H1 (cell line): ENCODE measurements around the gene MYOZ2. TPM values are rescaled to one million over a fixed set of nuclear protein-coding genes. Genes with fewer than 3 reads are reported as not detected.

Source experiments
- CTCF ChIA-PET: fragments of 300-600 bp; sonication (Branson Sonifier 250); formaldehyde crosslinking; loops from one replicate; lab custom pipeline; 2021; ENCODE audit not compliant: partially characterized antibody; lab: Charles Lee
- POLR2A ChIA-PET: fragments of 300-600 bp; sonication (Branson Sonifier 250); formaldehyde crosslinking; loops from one replicate; lab custom pipeline; 2021; ENCODE audit warnings: inconsistent platforms; ENCODE audit not compliant: partially characterized antibody; lab: Charles Lee
- DNase-seq, 2 experiments: peaks; one replicate each; pipeline versions ENCODE4 v3.0.0 to v3.0.0-alpha.2; 2010 to 2022; ENCODE audit warnings: low spot score in 2 of 2, low read depth in 1 of 2, mixed read lengths in 1 of 2
- FAIRE-seq: peaks from 2 replicates; lab custom pipeline; 2011; peaks lifted over from hg19 to GRCh38; lab: Jason Lieb, UNC
- H2AFZ ChIP-seq: 2 replicates; pipeline ENCODE4 v1.8.1; 2012; ENCODE audit warnings: low read length, inconsistent platforms
- H2AK5ac ChIP-seq: 2 replicates; pipeline ENCODE4 v1.6.1; 2013; ENCODE audit warnings: low read depth, low read length
- H2BK120ac ChIP-seq: replicated peaks from 2 replicates; pipeline ENCODE3; 2013; ENCODE audit warnings: low read depth, low read length, inconsistent platforms
- H2BK12ac ChIP-seq: 2 replicates; pipeline ENCODE4 v1.6.1; 2013; ENCODE audit warnings: low read depth, low read length
- H2BK15ac ChIP-seq: 2 replicates; pipeline ENCODE4 v1.6.1; 2013; ENCODE audit warnings: low read length
- H2BK20ac ChIP-seq: 2 replicates; pipeline ENCODE4 v1.6.1; 2013; ENCODE audit warnings: low read length
- H2BK5ac ChIP-seq: 2 replicates; pipeline ENCODE4 v1.6.1; 2013; ENCODE audit warnings: low read depth, low read length
- H3K14ac ChIP-seq: 2 replicates; pipeline ENCODE4 v1.6.1; 2013; ENCODE audit warnings: inconsistent platforms; ENCODE audit not compliant: insufficient read length
- H3K18ac ChIP-seq: 2 replicates; pipeline ENCODE4 v1.6.1; 2013; ENCODE audit warnings: low read length; ENCODE audit errors: extremely low read depth
- H3K23ac ChIP-seq: 2 replicates; pipeline ENCODE4 v1.6.1; 2013; ENCODE audit warnings: inconsistent platforms; ENCODE audit not compliant: insufficient read length
- H3K23me2 ChIP-seq: 2 replicates; pipeline ENCODE4 v1.6.1; 2013; ENCODE audit warnings: low read depth, low read length
- H3K27ac ChIP-seq: 2 replicates; pipeline ENCODE4 v1.6.1; 2011; ENCODE audit warnings: low read depth, low read length, inconsistent platforms
- H3K27me3 ChIP-seq, 4 experiments: replicated peaks in 1 of 4; 1 replicate in 1 of 4; 2 replicates in 3 of 4; pipeline versions ENCODE4 v1.6.1 to v1.8.1; 2011 to 2013; ENCODE audit warnings: low read length in 3 of 4, mild to moderate bottlenecking in 3 of 4, inconsistent platforms in 2 of 4, mixed read lengths in 2 of 4, moderate library complexity in 1 of 4; ENCODE audit not compliant: control insufficient read depth in 3 of 4, insufficient read depth in 3 of 4; ENCODE audit errors: extremely low read depth in 1 of 4
- H3K36me3 ChIP-seq, 4 experiments: 2 replicates each; pipeline versions ENCODE4 v1.6.1 to v1.8.1; 2011 to 2013; ENCODE audit warnings: mild to moderate bottlenecking in 4 of 4, low read length in 3 of 4, moderate library complexity in 2 of 4, control low read depth in 1 of 4, inconsistent platforms in 1 of 4; ENCODE audit not compliant: insufficient read depth in 4 of 4, control insufficient read depth in 2 of 4
- H3K4ac ChIP-seq: replicated peaks from 2 replicates; pipeline ENCODE3; 2013; ENCODE audit warnings: low read length, low read depth, mixed read lengths, inconsistent platforms; ENCODE audit not compliant: insufficient read length
- H3K4me1 ChIP-seq, 4 experiments: replicated peaks in 1 of 4; 1 replicate in 1 of 4; 2 replicates in 3 of 4; pipeline versions ENCODE4 v1.6.1 to v1.8.1; 2011 to 2013; ENCODE audit warnings: low read length in 3 of 4, inconsistent platforms in 2 of 4, mixed read lengths in 1 of 4; ENCODE audit not compliant: insufficient read depth in 4 of 4, control insufficient read depth in 3 of 4
- H3K4me2 ChIP-seq, 2 experiments: 2 replicates each; pipeline versions ENCODE4 v1.6.1 to v1.8.1; 2011 to 2013; ENCODE audit warnings: low read depth in 2 of 2, low read length in 2 of 2, control low read depth in 1 of 2, inconsistent platforms in 1 of 2, mild to moderate bottlenecking in 1 of 2; ENCODE audit not compliant: insufficient read depth in 1 of 2
- H3K4me3 ChIP-seq, 4 experiments: fragments of 200-600, 300-600 bp in 1 of 4; sonication (generic), shearing (Covaris generic), sonication (Bioruptor Twin) in 1 of 4; 2 replicates each; pipeline versions ENCODE4 v1.5.1 to v1.8.1; 2011 to 2016; ENCODE audit warnings: low read length in 4 of 4, low read depth in 3 of 4, control low read depth in 2 of 4, inconsistent platforms in 2 of 4, mild to moderate bottlenecking in 2 of 4, mixed read lengths in 1 of 4, moderate library complexity in 1 of 4; ENCODE audit not compliant: insufficient read depth in 2 of 4; ENCODE audit errors: extremely low read depth in 1 of 4
- H3K56ac ChIP-seq: replicated peaks from 2 replicates; pipeline ENCODE3; 2013; ENCODE audit warnings: low read depth, mild to moderate bottlenecking, mixed read lengths, low read length, inconsistent platforms; ENCODE audit not compliant: insufficient read length
- H3K79me1 ChIP-seq: 2 replicates; pipeline ENCODE4 v1.6.1; 2013; ENCODE audit warnings: low read depth, low read length, control low read depth
- H3K79me2 ChIP-seq, 2 experiments: 2 replicates each; pipeline versions ENCODE4 v1.6.1 to v1.8.1; 2012 to 2013; ENCODE audit warnings: low read length in 2 of 2, mild to moderate bottlenecking in 2 of 2, inconsistent platforms in 1 of 2; ENCODE audit not compliant: insufficient read depth in 2 of 2, control insufficient read depth in 1 of 2
- H3K9ac ChIP-seq, 4 experiments: replicated peaks in 1 of 4; 1 replicate in 1 of 4; 2 replicates in 3 of 4; pipeline versions ENCODE4 v1.6.1 to v1.8.1; 2011 to 2013; ENCODE audit warnings: low read depth in 3 of 4, low read length in 3 of 4, control low read depth in 2 of 4, mild to moderate bottlenecking in 2 of 4, moderate library complexity in 2 of 4, inconsistent platforms in 1 of 4; ENCODE audit errors: extremely low read depth in 1 of 4
- H3K9me3 ChIP-seq, 2 experiments: 2 replicates each; pipeline versions ENCODE4 v1.6.1 to v1.8.1; 2012 to 2013; ENCODE audit warnings: mild to moderate bottlenecking in 2 of 2, moderate library complexity in 2 of 2, control low read depth in 1 of 2, inconsistent platforms in 1 of 2, low read depth in 1 of 2, low read length in 1 of 2, mixed read lengths in 1 of 2; ENCODE audit not compliant: insufficient read depth in 2 of 2
- H4K20me1 ChIP-seq, 2 experiments: replicated peaks in 1 of 2; 2 replicates each; pipeline versions ENCODE3 to v1.8.1; 2011 to 2013; ENCODE audit warnings: inconsistent platforms in 2 of 2, low read length in 2 of 2, mild to moderate bottlenecking in 1 of 2; ENCODE audit not compliant: insufficient read depth in 2 of 2, control insufficient read depth in 1 of 2
- H4K5ac ChIP-seq: 2 replicates; pipeline ENCODE4 v1.6.1; 2013; ENCODE audit warnings: low read length, low read depth, mixed read lengths, inconsistent platforms; ENCODE audit not compliant: insufficient read length
- H4K8ac ChIP-seq: 2 replicates; pipeline ENCODE4 v1.8.0; 2013; ENCODE audit warnings: mild to moderate bottlenecking, moderate library complexity, low read length, inconsistent platforms; ENCODE audit not compliant: insufficient read depth; ENCODE audit errors: extremely low read depth
- H4K91ac ChIP-seq: replicated peaks from 2 replicates; pipeline ENCODE3; 2013; ENCODE audit warnings: low read length, mixed read lengths, inconsistent platforms; ENCODE audit not compliant: insufficient read length
- ASH2L ChIP-seq: fragments of 200-600, 300-600 bp; sonication (generic); IDR thresholded peaks from one replicate; pipeline ENCODE4 v1.7.1; 2017; ENCODE audit warnings: low read length
- BACH1 ChIP-seq: IDR thresholded peaks from 2 replicates; pipeline ENCODE4 v1.6.1; 2012; ENCODE audit warnings: low read length, improper control_type of control experiment
- CHD2 ChIP-seq: IDR thresholded peaks from 2 replicates; pipeline ENCODE4 v1.6.1; 2012; ENCODE audit warnings: low read length, improper control_type of control experiment
- CTBP2 ChIP-seq: IDR thresholded peaks from 2 replicates; pipeline ENCODE4 v1.7.0; 2011; ENCODE audit warnings: borderline replicate concordance, mild to moderate bottlenecking, moderate library complexity, mixed read lengths, low read length; ENCODE audit not compliant: insufficient read depth, insufficient read length
- GABPA ChIP-seq: IDR thresholded peaks from 2 replicates; pipeline ENCODE4 v1.6.1; 2011; ENCODE audit warnings: mild to moderate bottlenecking, low read length, moderate library complexity, borderline replicate concordance; ENCODE audit not compliant: insufficient read depth
- HDAC6 ChIP-seq: IDR thresholded peaks from one replicate; pipeline ENCODE4 v1.7.1; 2012; ENCODE audit warnings: low read depth, mild to moderate bottlenecking, inconsistent platforms, low read length, moderate library complexity
- PHF8 ChIP-seq: fragments of 200-600 bp; sonication (generic); conservative IDR thresholded peaks from 2 replicates; pipeline ENCODE4 v1.7.1; 2012; ENCODE audit warnings: low read depth, mild to moderate bottlenecking, inconsistent platforms, low read length, moderate library complexity
- RBBP5 ChIP-seq: IDR thresholded peaks from 2 replicates; pipeline ENCODE4 v1.7.1; 2012; ENCODE audit warnings: low read depth, mild to moderate bottlenecking, inconsistent platforms, low read length, moderate library complexity, borderline replicate concordance
- SP1 ChIP-seq: IDR thresholded peaks from 2 replicates; pipeline ENCODE4 v1.6.1; 2011; ENCODE audit warnings: low read depth, low read length
- SP2 ChIP-seq: IDR thresholded peaks from 2 replicates; pipeline ENCODE4 v1.6.1; 2012; ENCODE audit warnings: mild to moderate bottlenecking, low read length, inconsistent platforms
- YY1 ChIP-seq: IDR thresholded peaks from 2 replicates; pipeline ENCODE4 v1.6.1; 2011; ENCODE audit warnings: low read depth, mild to moderate bottlenecking, low read length
- WGBS, 2 experiments: shearing (Covaris generic) in 1 of 2; methylation state at CpG; one replicate each; pipeline versions ENCODE4 v1.1.6 to v1.1.7; 2013 to 2015; ENCODE audit warnings: low lambda C conversion rate in 2 of 2, mixed read lengths in 2 of 2, inconsistent platforms in 1 of 2, low coverage in 1 of 2, missing lambda C conversion rate in 1 of 2; ENCODE audit not compliant: insufficient replicate concordance in 2 of 2, insufficient coverage in 1 of 2, insufficient read length in 1 of 2; ENCODE audit errors: extremely low coverage in 1 of 2, missing lambda C conversion rate in 1 of 2; 5-methylcytosine and 5-hydroxymethylcytosine counted together
- polyA plus RNA-seq, 7 experiments: library from polyadenylated mRNA; depleted of rRNA in 3 of 7; stranded (reverse) in 5 of 7; unstranded in 2 of 7; fragments of >200 nt in 5 of 7; fragments of 200-250 nt in 2 of 7; gene quantifications; 1 replicate in 5 of 7; 2 replicates in 1 of 7; 4 replicates in 1 of 7; pipeline versions ENCODE4 v1.2.1 to v1.2.3, GENCODE V29; 2011 to 2013; ENCODE audit warnings: missing spikeins in 2 of 7, mixed read lengths in 2 of 7
- total RNA-seq: library from RNA; stranded (reverse); fragmentation: NEBNext Ultra II Directional; extraction: Animal tissue kit (Norgen Biotek cat#: 25700); gene quantifications from 2 replicates; pipeline ENCODE4 v1.2.1, GENCODE V29; 2021
- TF ChIP-seq, protein P1 (sequence below): IDR thresholded peaks from 2 replicates; pipeline ENCODE4 v1.6.1; 2012; ENCODE audit warnings: low read length, inconsistent platforms

The MYOZ2 gene
- total and polyA plus RNA-seq, 2 of the 8 experiments (the other 6 are each of a cell fraction or from before 2014, with no cell fraction given) = not detected

- no peaks in the 10 kb centered on the region for H3K79me1 ChIP-seq
- H3K9me3 ChIP-seq = no peaks in the 10 kb centered on the region; a peak in 1 of 4 replicates
- no peak overlapping the region for H2BK120ac ChIP-seq
- no peak overlapping the region for H4K8ac ChIP-seq
- H3K27ac ChIP-seq = no peak overlapping the region
- ChIA-PET CTCF (interaction anchor here (1.0 kb wide), 1 partner anchor 88 kb away, joined by 3 read pairs; no protein-coding TSS in a partner anchor), POLR2A (no interaction called here)
- no peak overlapping the region for H2BK20ac ChIP-seq
- DNase-seq (no peak), FAIRE-seq (no peak)
- H3K9ac ChIP-seq = no peak overlapping the region
- no peak overlapping the region for H3K4me2 ChIP-seq
- H3K14ac ChIP-seq = no peak overlapping the region
- H2BK15ac ChIP-seq = no peak overlapping the region
- no peak overlapping the region for H2BK5ac ChIP-seq
- no peak overlapping the region for H2AK5ac ChIP-seq
- H2BK12ac ChIP-seq = no peak overlapping the region
- no peak overlapping the region for H3K4ac ChIP-seq
- no peaks in the 10 kb centered on the region for H4K20me1 ChIP-seq
- H3K23ac ChIP-seq = no peak overlapping the region
- no peaks in the 10 kb centered on the region for H3K27me3 ChIP-seq
- H3K18ac ChIP-seq = no peak overlapping the region
- H3K56ac ChIP-seq = no peak overlapping the region
- H3K36me3 ChIP-seq = no peaks in the 10 kb centered on the region
- no peaks in the 10 kb centered on the region for H3K79me2 ChIP-seq
- WGBS, 2 experiments = 89% methylated on average over 4 of the region's 4 CpGs; no CpG with 5 or more reads in 1 of the 2 experiments
- H3K23me2 ChIP-seq = no peaks in the 10 kb centered on the region
- H2AFZ ChIP-seq = no peak overlapping the region
- H3K4me3 ChIP-seq = no peak overlapping the region
- H3K4me1 ChIP-seq = no peaks in the 10 kb centered on the region
- no peak overlapping the region for H4K5ac ChIP-seq
- no peak overlapping the region for H4K91ac ChIP-seq
- TF ChIP-seq CTBP2 (no peak), CHD2 (no peak), ASH2L (no peak), GABPA (no peak), SP2 (no peak), PHF8 (no peak), BACH1 (no peak), RBBP5 (no peak), YY1 (no peak), HDAC6 (no peak), SP1 (no peak)
- TF ChIP-seq, protein P1, sequence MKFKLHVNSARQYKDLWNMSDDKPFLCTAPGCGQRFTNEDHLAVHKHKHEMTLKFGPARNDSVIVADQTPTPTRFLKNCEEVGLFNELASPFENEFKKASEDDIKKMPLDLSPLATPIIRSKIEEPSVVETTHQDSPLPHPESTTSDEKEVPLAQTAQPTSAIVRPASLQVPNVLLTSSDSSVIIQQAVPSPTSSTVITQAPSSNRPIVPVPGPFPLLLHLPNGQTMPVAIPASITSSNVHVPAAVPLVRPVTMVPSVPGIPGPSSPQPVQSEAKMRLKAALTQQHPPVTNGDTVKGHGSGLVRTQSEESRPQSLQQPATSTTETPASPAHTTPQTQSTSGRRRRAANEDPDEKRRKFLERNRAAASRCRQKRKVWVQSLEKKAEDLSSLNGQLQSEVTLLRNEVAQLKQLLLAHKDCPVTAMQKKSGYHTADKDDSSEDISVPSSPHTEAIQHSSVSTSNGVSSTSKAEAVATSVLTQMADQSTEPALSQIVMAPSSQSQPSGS = no peak
These were observed 5.1 kb upstream of the MYOZ2 start for GRCh38 chr4:119130365-119131065.
